ENCODE data around the gene SIPA1. TPM values are rescaled to one million over a fixed set of nuclear protein-coding genes. Genes with fewer than 3 reads are reported as not detected.

The SIPA1 gene
- total and polyA plus RNA-seq, 9 of the 15 experiments (the other 6 are each of a cell fraction or from before 2014, with no cell fraction given) = 0.25 to 85.8 (median 16.8) TPM

- no peak for TF ChIP-seq AFF4 (CRISPR knock-in tag; IDR thresholded peaks at IDR 0.05)
- no peak for TF ChIP-seq ZNF436 (CRISPR knock-in tag; IDR thresholded peaks at IDR 0.05)
- TF ChIP-seq ZNF766 (CRISPR knock-in tag; conservative IDR thresholded peaks at IDR 0.05) = 0 out of 2 replicates have a peak, but pooled peaks have one; percentile 24
- TF ChIP-seq ZKSCAN1 (IDR thresholded peaks at IDR 0.05; ENCODE audit: low read depth, low read length) = no peak
- TF ChIP-seq, protein P1, sequence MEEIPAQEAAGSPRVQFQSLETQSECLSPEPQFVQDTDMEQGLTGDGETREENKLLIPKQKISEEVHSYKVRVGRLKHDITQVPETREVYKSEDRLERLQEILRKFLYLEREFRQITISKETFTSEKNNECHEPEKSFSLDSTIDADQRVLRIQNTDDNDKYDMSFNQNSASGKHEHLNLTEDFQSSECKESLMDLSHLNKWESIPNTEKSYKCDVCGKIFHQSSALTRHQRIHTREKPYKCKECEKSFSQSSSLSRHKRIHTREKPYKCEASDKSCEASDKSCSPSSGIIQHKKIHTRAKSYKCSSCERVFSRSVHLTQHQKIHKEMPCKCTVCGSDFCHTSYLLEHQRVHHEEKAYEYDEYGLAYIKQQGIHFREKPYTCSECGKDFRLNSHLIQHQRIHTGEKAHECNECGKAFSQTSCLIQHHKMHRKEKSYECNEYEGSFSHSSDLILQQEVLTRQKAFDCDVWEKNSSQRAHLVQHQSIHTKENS (CRISPR knock-in tag; IDR thresholded peaks at IDR 0.05) = no peak
- TF ChIP-seq NFRKB (IDR thresholded peaks at IDR 0.05; ENCODE audit: low read depth) = no peak
- no peak for TF ChIP-seq ZNF24 (IDR thresholded peaks at IDR 0.05)
- TF ChIP-seq, protein P2, sequence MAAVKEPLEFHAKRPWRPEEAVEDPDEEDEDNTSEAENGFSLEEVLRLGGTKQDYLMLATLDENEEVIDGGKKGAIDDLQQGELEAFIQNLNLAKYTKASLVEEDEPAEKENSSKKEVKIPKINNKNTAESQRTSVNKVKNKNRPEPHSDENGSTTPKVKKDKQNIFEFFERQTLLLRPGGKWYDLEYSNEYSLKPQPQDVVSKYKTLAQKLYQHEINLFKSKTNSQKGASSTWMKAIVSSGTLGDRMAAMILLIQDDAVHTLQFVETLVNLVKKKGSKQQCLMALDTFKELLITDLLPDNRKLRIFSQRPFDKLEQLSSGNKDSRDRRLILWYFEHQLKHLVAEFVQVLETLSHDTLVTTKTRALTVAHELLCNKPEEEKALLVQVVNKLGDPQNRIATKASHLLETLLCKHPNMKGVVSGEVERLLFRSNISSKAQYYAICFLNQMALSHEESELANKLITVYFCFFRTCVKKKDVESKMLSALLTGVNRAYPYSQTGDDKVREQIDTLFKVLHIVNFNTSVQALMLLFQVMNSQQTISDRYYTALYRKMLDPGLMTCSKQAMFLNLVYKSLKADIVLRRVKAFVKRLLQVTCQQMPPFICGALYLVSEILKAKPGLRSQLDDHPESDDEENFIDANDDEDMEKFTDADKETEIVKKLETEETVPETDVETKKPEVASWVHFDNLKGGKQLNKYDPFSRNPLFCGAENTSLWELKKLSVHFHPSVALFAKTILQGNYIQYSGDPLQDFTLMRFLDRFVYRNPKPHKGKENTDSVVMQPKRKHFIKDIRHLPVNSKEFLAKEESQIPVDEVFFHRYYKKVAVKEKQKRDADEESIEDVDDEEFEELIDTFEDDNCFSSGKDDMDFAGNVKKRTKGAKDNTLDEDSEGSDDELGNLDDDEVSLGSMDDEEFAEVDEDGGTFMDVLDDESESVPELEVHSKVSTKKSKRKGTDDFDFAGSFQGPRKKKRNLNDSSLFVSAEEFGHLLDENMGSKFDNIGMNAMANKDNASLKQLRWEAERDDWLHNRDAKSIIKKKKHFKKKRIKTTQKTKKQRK (IDR thresholded peaks at IDR 0.05; ENCODE audit: borderline replicate concordance, low read depth, low read length) = no peak
- no peak for TF ChIP-seq ZSCAN32 (CRISPR knock-in tag; IDR thresholded peaks at IDR 0.05)
- no peak for TF ChIP-seq TRIM24 (IDR thresholded peaks at IDR 0.05)
- TF ChIP-seq PHB (CRISPR knock-in tag; IDR thresholded peaks at IDR 0.05) = no peak
- TF ChIP-seq TEAD1 (CRISPR knock-in tag; IDR thresholded peaks at IDR 0.05) = 0 out of 4 replicates have a peak, but pooled peaks of 1 of the 2 experiments have one; percentile 48
- TF ChIP-seq ZNF431 (CRISPR knock-in tag; IDR thresholded peaks at IDR 0.05) = no peak
- TF ChIP-seq ZNF324 (CRISPR knock-in tag; IDR thresholded peaks at IDR 0.05) = no peak
- no peak for TF ChIP-seq ZNF696 (CRISPR knock-in tag; conservative IDR thresholded peaks at IDR 0.05)
- TF ChIP-seq, protein P3, sequence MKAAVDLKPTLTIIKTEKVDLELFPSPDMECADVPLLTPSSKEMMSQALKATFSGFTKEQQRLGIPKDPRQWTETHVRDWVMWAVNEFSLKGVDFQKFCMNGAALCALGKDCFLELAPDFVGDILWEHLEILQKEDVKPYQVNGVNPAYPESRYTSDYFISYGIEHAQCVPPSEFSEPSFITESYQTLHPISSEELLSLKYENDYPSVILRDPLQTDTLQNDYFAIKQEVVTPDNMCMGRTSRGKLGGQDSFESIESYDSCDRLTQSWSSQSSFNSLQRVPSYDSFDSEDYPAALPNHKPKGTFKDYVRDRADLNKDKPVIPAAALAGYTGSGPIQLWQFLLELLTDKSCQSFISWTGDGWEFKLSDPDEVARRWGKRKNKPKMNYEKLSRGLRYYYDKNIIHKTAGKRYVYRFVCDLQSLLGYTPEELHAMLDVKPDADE (conservative IDR thresholded peaks at IDR 0.05; ENCODE audit: control insufficient read depth, low read depth, low read length) = 0 out of 2 replicates have a peak, but pooled peaks have one; percentile 5
- TF ChIP-seq RCOR1 (IDR thresholded peaks at IDR 0.05; ENCODE audit: borderline replicate concordance in 1 of 2, low read depth in 2 of 2, low read length in 2 of 2) = peak in 1 of 2 experiments; percentile 38; a peak in 1 of 4 replicates
Observed at GRCh38 chr11:65651589-65652510, 13.9 kb downstream of the SIPA1 start (continued).
